Astrocyte (in vitro differentiated cells and primary cell): Measurements from ENCODE around the gene RAB40C.

Experiments used
- EZH2 ChIP-seq: IDR thresholded peaks from 2 replicates; pipeline ENCODE4 v1.6.1; 2012; ENCODE audit warnings: mild to moderate bottlenecking, low read length, inconsistent platforms; ENCODE audit not compliant: insufficient read depth
- TF ChIP-seq, protein P1 (sequence below): IDR thresholded peaks from 2 replicates; pipeline ENCODE4 v1.5.1; 2011; ENCODE audit warnings: low read depth, mild to moderate bottlenecking, inconsistent platforms, low read length, moderate library complexity; ENCODE audit not compliant: insufficient read depth

DNA sequence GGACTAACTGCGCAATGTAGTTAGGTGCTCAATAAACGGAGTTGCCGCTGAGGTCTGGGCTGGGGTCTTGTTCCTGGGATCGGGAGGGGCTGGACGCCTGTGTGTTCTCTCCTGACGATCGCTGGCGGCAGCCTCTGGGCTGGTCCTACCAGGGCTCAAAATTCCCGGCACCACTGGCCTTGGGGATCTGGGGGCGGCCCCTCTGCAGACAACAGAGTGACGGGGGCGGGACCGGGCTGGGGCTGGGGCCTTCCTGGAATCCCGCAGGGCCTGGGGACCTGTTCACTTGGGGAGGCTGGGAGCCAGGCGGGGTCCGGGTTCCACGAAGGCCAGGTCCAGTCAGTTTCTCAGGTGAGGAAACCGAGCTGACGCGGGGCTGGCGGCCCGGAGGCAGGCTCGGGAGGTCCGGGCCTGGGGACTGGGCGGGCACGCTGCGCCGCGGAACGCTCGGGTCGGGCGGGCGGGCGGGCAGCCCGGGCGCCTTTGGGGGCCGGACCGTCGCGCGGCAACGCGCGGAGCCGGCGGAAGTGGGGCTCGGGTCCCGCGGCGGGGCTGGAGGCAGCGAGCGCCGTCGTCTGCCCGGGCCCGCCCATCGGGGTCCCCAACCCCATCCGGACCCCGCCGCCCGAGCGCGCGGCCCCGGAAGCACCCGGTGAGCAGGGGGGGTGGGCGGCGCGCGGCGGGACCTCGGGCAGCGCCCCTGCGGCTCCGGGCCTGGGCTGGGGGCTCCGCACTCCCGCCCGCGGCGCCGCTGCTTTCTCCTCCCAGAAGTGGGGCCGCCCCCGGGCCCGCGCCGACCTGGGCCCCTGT lies 20.2 kb upstream of the RAB40C start, which contains the start of gene PIGQ:
- TF ChIP-seq, protein P1, sequence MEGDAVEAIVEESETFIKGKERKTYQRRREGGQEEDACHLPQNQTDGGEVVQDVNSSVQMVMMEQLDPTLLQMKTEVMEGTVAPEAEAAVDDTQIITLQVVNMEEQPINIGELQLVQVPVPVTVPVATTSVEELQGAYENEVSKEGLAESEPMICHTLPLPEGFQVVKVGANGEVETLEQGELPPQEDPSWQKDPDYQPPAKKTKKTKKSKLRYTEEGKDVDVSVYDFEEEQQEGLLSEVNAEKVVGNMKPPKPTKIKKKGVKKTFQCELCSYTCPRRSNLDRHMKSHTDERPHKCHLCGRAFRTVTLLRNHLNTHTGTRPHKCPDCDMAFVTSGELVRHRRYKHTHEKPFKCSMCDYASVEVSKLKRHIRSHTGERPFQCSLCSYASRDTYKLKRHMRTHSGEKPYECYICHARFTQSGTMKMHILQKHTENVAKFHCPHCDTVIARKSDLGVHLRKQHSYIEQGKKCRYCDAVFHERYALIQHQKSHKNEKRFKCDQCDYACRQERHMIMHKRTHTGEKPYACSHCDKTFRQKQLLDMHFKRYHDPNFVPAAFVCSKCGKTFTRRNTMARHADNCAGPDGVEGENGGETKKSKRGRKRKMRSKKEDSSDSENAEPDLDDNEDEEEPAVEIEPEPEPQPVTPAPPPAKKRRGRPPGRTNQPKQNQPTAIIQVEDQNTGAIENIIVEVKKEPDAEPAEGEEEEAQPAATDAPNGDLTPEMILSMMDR = no peak
- TF ChIP-seq EZH2 = no peak
